Stimulated activated naive CD8-positive, alpha-beta T cell treated with anti-CD3 and anti-CD28 coated beads, Interleukin-15, Interleukin-2, amounts not matched to agents 100 ng/mL and 50 ng/mL, for 24 hours (primary cell): ENCODE data around the gene DGKE.
A peak's percentile ranks its signal among the peaks of the same experiment; 100 is the strongest.

Experiments
- H3K27ac Mint-ChIP-seq: one replicate; pipeline ENCODE4 v1.8.0; 2021; ENCODE audit warnings: mild to moderate bottlenecking, mixed read lengths
- H3K27me3 Mint-ChIP-seq: one replicate; pipeline ENCODE4 v1.8.0; 2021; ENCODE audit warnings: mixed read lengths
- H3K36me3 Mint-ChIP-seq: one replicate; pipeline ENCODE4 v1.8.0; 2021; ENCODE audit warnings: low read depth, mixed read lengths
- H3K4me1 Mint-ChIP-seq: one replicate; pipeline ENCODE4 v1.8.0; 2021; ENCODE audit warnings: low read depth, mixed read lengths
- H3K4me3 Mint-ChIP-seq: one replicate; pipeline ENCODE4 v1.8.0; 2021; ENCODE audit warnings: mild to moderate bottlenecking, mixed read lengths
- H3K9me3 Mint-ChIP-seq: one replicate; pipeline ENCODE4 v1.8.0; 2021; ENCODE audit warnings: mixed read lengths

The DGKE gene

DNA sequence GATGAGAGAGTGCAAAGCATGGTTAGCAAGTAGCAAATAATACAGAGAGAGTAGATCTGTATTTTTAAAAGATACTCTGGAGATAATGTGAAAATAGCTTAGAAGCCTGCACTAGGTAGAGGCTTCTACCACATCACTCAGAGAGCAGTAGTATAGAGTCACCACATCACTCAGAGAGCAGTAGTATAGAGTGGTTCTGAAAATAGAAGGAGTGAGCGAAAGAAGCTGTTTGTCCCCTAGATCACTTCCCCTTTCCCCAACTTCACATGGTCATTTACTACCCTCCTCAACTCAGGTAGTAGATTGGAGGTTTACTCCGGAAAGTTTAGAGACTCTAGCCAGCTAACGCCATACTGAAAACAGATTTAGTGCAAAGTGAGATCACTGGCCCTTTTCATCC, 17.1 kb downstream of the DGKE start:
- Mint-ChIP-seq H3K36me3 (peaks cover 59% of the 10 kb centered on the region), H3K4me1 (peaks cover 4% of the 10 kb centered on the region)

DNA sequence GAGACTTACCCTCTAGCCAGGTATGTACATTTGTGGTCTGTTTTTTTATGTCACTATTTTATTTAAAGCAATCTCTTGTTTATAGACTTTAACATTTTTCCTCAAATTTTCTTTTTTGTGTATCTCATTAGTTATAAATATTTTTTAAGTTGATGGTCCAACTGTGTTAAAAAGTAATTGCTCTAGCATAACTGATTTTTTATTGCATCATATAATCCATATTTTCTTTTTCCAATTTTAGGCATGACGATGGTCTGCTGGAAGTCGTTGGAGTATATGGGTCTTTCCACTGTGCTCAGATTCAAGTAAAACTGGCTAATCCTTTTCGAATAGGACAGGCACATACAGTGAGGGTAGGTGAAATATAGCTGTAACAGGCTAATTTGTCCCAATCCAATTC, 27.9 kb downstream of the DGKE start:
- no peak overlapping the region for H3K27ac Mint-ChIP-seq
- H3K27me3 Mint-ChIP-seq: no peaks in the 10 kb centered on the region
- no peaks in the 10 kb centered on the region for H3K4me1 Mint-ChIP-seq
- no peak overlapping the region for H3K4me3 Mint-ChIP-seq
- peaks cover 59% of the 10 kb centered on the region for H3K36me3 Mint-ChIP-seq
- H3K9me3 Mint-ChIP-seq: no peaks in the 10 kb centered on the region

More for the DNA sequence above, 17.1 kb downstream of the DGKE start:
- Mint-ChIP-seq H3K4me3 (no peak overlapping the region), H3K27ac (no peak overlapping the region), H3K9me3 (no peaks in the 10 kb centered on the region), H3K27me3 (no peaks in the 10 kb centered on the region)

DNA sequence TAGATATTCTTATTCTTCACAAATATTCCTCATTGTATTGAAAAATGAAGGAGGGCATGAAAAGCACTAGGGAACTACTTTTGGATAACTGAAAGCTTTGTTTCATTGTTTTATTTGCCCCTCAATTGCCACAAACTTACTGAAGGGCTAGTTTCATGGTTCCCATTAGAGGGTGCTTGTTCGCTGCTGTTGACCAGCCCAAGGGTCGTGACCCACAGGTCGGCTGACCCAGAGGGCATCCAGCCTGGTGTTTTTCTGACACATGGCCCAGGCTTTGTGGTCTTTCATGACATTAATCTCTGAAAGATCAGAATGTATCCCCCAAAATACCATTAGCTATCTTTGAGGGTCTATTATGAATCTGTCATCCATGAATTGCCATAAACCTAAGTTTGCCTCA, 30.0 kb downstream of the DGKE start:
- Mint-ChIP-seq H3K4me3 (no peak overlapping the region), H3K36me3 (peaks cover 48% of the 10 kb centered on the region), H3K27ac (no peak overlapping the region), H3K27me3 (no peaks in the 10 kb centered on the region), H3K9me3 (no peaks in the 10 kb centered on the region), H3K4me1 (no peaks in the 10 kb centered on the region)

DNA sequence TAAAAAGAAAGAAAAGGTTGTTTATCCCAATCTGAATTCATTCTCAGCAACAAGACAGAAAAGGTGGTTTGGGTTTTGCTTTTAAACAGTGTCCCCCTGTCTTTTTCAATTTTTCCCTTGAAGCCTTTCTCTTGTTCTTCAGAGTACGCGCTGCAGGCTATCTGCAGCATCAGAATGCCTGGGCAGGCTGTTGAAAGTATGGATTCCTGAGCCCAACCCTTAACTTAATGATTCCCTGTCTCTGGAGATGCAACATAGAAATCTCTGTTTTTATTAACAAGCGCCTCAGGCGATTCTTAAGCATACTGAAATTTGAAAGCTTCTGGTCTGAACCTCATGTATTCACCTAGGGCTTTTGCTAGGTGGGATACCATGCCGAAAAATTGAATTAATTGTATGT, 32.1 kb downstream of the DGKE start:
- Mint-ChIP-seq H3K27me3 (no peaks in the 10 kb centered on the region), H3K9me3 (no peaks in the 10 kb centered on the region), H3K4me3 (no peak overlapping the region), H3K27ac (no peak overlapping the region), H3K4me1 (peaks cover 5% of the 10 kb centered on the region), H3K36me3 (peaks cover 39% of the 10 kb centered on the region)

DNA sequence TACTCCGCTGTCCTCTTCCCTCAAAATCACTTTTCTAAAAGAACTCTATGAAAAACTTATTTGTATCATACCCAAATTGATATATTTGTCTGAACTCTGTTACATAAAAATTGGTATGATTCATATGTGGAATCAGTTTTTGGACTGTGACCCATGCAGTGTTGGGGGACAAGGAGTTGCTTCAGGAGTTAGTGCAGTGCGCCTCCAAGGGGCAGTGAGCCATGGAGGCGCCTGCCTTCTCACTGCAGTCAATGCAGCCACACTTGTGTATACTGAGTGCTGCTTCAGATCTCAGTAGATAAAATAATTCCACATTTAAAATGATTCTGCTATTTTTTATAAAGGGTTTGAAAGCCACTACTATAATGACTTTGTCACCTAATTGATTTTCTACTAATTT, 32.5 kb downstream of the DGKE start:
- H3K36me3 Mint-ChIP-seq: peaks cover 35% of the 10 kb centered on the region
- no peaks in the 10 kb centered on the region for H3K9me3 Mint-ChIP-seq
- H3K4me1 Mint-ChIP-seq: peaks cover 5% of the 10 kb centered on the region
- H3K4me3 Mint-ChIP-seq: no peak overlapping the region
- H3K27me3 Mint-ChIP-seq: no peaks in the 10 kb centered on the region
- no peak overlapping the region for H3K27ac Mint-ChIP-seq

DNA sequence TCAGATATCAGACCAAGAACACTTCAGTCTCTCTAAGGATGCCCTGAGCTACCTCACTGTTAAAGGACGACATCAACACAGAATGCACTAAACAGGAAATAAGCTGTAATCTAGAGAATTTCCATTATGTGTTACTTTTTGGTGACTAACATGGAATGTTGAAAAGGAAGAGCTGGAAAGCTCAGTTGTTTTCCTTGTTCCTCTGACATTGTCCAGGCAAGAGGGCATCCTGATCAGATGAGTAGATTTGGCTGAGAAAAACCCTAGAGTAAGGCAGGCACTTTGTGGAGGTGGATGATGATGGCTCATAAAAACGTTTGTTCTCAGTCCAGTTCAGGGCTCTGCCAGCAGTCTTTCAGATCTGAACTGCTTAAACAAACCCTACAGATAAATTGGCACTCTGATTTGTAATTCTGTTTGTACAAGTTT, 34.0 kb downstream of the DGKE start:
- Mint-ChIP-seq H3K27me3 (no peaks in the 10 kb centered on the region), H3K4me3 (no peak overlapping the region), H3K36me3 (peaks cover 20% of the 10 kb centered on the region), H3K27ac (no peak overlapping the region), H3K9me3 (no peaks in the 10 kb centered on the region), H3K4me1 (peaks cover 5% of the 10 kb centered on the region)

DNA sequence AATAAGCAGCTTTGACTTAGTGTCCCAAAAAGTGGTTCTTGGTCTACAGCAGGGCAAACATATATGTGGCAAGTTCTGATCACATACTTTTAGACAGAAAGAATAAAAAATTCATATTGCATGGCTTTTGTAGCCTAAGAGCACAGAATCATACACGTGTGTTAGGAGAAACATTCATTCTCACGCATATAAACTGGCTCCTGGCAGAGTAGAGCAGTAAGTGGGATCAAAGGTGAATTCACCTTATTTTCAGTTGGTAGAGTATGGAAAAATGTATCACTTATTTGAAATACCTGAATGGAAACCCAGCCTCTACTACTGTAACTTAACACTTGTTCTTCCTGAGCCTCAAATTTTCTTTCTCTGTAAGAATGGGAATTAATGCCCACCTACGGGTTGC, 34.8 kb downstream of the DGKE start:
- Mint-ChIP-seq H3K4me1 (peaks cover 5% of the 10 kb centered on the region), H3K27me3 (peaks cover 1% of the 10 kb centered on the region), H3K27ac (no peak overlapping the region), H3K36me3 (peaks cover 15% of the 10 kb centered on the region), H3K4me3 (no peak overlapping the region), H3K9me3 (no peaks in the 10 kb centered on the region)

DNA sequence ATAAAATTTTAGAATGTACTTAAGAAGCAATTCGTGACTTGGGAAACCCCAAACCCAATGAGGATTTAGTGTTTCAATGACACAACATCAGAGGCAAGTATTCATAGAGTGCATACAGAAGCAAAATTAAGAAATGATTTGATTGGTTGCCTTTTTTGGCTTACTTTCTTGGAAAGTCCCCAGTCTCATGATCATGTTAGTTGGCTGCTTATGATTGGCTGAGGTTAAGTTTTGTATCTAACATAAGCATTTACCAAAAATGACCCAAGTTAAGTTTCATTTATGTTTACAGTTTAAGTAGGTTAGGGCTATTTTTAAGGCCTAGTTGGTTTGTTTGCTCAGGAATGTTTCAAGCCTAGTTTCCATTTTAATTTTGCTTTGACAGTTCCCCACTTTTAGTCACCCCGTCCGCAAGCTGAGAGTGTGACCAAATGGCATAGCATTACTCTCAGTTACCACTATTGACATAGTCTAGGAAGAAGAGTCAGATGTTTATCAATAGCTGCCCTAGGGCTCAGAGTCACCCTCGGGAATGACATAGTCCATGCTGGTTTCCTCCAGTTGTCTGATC, 36.2 kb downstream of the DGKE start:
- Mint-ChIP-seq H3K4me3 (no peak overlapping the region), H3K4me1 (peaks cover 5% of the 10 kb centered on the region), H3K9me3 (no peaks in the 10 kb centered on the region), H3K27me3 (peaks cover 5% of the 10 kb centered on the region), H3K27ac (peak overlapping the region; percentile 49), H3K36me3 (peaks cover 9% of the 10 kb centered on the region)

DNA sequence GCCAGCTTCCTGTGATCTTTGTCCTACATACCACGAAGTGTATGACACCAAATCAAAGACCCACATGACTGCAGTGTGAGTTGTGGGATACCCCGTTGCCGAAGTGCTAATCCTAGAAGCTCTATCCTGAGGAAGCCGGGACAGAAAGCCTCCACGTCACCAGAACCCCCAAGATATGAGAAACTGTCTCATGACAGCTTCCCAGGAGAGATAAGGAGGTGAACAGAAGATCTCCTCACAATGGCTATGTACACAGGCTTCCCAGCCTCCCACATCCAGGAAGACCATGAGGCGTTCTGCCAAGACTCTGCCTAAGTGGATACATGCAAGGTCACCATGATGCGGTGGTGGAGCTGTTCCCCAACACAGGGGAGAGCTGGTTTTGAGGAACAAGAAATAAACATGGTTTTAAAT, 42.8 kb downstream of the DGKE start:
- Mint-ChIP-seq H3K9me3 (no peaks in the 10 kb centered on the region), H3K27ac (no peak overlapping the region), H3K4me1 (no peaks in the 10 kb centered on the region), H3K4me3 (no peak overlapping the region), H3K27me3 (peaks cover 5% of the 10 kb centered on the region), H3K36me3 (no peaks in the 10 kb centered on the region)

DNA sequence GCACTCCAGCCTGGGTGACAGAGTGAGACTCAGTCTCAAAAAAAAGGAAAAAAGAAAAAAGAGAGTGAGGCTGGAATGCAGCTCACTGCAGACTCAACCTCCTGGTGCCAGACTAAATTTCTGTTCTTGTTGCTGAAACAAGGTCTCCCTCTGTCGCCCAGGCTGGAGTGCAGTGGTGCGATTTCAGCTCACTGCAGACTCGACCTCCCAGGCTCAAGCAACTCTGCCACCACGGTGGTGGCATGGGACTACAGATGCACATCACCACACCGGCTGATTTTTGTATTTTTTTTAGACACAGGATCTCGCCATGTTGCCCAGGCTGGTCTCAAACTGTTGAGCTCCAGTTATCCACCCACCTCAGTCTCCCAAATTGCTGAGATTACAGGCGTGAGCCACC, 45.3 kb downstream of the DGKE start:
- Mint-ChIP-seq H3K4me1 (no peaks in the 10 kb centered on the region), H3K9me3 (no peaks in the 10 kb centered on the region), H3K36me3 (no peaks in the 10 kb centered on the region), H3K4me3 (no peak overlapping the region), H3K27me3 (no peaks in the 10 kb centered on the region), H3K27ac (no peak overlapping the region)

DNA sequence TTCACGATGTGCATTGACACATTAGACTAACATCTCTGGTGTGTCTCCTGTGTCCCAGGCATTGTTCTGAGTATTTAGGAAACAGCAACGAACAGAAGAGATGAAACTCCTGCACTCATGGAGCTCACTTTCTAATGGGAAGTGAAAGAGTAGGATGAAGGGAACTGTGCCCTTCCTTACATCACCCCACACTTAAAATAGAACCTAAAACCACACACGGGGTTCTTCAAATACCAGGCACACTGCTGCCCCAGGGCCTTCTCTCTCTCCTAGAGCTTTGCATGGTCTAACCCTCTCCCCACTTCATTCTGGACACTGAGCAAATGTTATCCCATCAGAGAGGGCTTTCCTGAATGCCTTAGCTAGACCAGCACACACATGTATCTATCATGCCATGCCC, 46.2 kb downstream of the DGKE start:
- no peaks in the 10 kb centered on the region for H3K9me3 Mint-ChIP-seq
- no peaks in the 10 kb centered on the region for H3K4me1 Mint-ChIP-seq
- H3K27me3 Mint-ChIP-seq: no peaks in the 10 kb centered on the region
- H3K4me3 Mint-ChIP-seq: no peak overlapping the region
- no peaks in the 10 kb centered on the region for H3K36me3 Mint-ChIP-seq
- peak overlapping the region; percentile 49 for H3K27ac Mint-ChIP-seq

DNA sequence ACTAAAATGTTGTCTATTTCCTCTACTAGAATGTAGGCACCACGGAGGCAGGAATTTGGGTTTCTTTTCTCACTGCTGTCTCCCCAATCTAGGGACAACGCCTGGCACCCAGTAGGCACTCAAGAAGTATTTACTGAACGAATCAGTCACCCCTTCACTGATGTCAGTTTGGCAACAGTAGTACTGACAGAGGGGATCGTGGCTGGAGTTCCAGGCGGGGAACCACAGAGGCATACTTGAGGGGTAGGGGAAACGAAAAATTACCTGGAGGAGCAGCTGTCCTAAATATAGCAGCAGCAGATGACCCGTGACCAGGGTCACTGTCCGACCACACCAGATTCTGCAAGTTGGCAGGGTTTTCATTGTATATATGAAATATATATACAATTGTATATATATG, 46.6 kb downstream of the DGKE start:
- Mint-ChIP-seq H3K27me3 (no peaks in the 10 kb centered on the region), H3K4me3 (no peak overlapping the region), H3K27ac (no peak overlapping the region), H3K9me3 (no peaks in the 10 kb centered on the region), H3K36me3 (peaks cover 3% of the 10 kb centered on the region), H3K4me1 (no peaks in the 10 kb centered on the region)

DNA sequence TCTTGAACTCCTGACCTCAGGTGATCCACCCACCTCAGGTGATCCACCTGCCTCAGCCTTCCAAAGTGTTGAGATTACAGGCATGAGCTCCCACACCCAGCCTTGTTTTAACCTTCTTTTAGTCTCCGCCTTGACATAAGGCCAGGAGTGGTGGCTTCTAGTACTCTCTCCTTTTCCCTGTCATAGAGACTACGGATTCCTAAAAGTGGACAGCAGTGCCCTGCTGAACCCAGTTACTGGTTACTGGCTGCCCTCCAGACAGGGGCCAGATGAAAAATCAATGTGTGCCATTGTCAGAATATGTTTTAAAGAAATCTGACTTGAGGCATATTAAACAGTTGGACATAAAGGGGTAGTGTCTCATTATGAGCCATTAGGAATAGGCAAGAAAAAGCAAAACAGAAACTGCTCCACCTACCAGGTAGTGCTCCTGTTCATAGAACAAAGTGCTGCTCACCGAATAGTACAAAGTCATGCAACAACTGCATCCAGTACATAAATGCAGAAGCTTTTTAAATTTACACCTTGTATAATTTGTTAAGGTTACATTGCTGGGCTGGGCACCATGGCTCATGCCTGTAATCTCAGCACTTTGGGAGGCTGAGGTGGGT, 47.8 kb downstream of the DGKE start:
- Mint-ChIP-seq H3K9me3 (no peaks in the 10 kb centered on the region), H3K27me3 (no peaks in the 10 kb centered on the region), H3K4me1 (no peaks in the 10 kb centered on the region), H3K36me3 (peaks cover 10% of the 10 kb centered on the region), H3K27ac (no peak overlapping the region), H3K4me3 (no peak overlapping the region)

DNA sequence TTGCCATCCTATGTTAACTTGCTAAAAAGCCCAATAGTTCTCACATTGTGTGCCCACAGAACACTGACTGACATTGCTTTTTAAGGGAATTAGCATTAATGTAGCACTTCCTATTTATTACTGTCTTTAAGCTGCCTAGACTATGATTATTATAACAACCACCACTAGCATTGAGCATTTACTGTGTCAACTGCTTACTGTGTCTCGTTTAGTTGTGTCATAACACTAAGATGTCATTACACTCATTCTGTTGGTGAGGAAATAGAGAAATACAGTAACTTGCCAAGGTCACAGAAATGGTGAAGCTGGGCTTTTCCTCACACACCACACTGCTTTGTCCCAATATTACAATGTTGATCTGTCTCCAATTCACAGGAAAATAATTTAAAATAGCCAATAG, 49.7 kb downstream of the DGKE start:
- no peaks in the 10 kb centered on the region for H3K27me3 Mint-ChIP-seq
- no peak overlapping the region for H3K4me3 Mint-ChIP-seq
- H3K9me3 Mint-ChIP-seq: peaks cover 6% of the 10 kb centered on the region
- H3K4me1 Mint-ChIP-seq: no peaks in the 10 kb centered on the region
- peaks cover 28% of the 10 kb centered on the region for H3K36me3 Mint-ChIP-seq
- no peak overlapping the region for H3K27ac Mint-ChIP-seq

DNA sequence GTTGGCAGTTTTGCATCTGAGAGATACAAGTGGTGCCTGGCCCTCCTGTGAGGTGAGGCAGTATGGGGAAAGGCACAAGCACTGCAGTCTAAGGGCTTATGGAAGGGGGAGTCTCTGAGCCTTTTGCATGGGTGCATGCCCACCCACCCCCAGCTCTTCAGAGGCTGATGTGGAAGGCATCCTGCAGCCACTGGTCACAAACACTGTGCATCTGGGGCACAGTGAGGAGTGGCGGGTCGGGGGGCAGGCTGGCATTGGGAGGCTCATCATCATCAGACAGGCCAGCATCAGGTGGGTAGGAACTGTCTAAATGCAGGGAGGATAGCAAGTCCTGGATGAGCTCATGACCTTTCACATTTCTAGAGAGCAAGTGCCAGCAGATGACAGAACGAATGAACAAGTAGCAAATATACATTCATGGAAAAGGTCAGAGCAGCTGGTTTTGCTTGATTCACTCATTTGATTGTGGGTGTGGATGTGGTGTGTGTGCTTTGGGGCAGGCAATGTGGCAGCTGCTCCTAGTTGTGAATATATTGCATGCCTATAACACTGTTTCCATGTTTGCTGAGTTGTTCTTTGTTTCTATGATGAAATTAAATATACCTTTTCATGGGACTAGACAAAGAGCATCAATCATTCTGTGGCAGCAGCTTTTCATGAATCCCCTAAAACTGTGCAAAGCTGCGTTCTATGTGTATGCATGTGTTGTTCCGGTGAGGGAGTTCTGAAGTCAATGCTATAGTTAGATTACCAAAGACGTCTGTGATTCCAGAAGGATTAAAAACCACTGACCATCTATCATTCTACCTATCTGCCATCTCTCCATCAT, 50.7 kb downstream of the DGKE start:
- Mint-ChIP-seq H3K27me3 (no peaks in the 10 kb centered on the region), H3K4me1 (no peaks in the 10 kb centered on the region), H3K36me3 (peaks cover 39% of the 10 kb centered on the region), H3K9me3 (peaks cover 6% of the 10 kb centered on the region), H3K4me3 (no peak overlapping the region), H3K27ac (no peak overlapping the region)
